Measurements from ENCODE around the gene SLC44A3. TPM values are rescaled to one million over a fixed set of nuclear protein-coding genes. Genes with fewer than 3 reads are reported as not detected.

The SLC44A3 gene
- total and polyA plus RNA-seq, 2 of the 8 experiments (the other 6 are each of a cell fraction or from before 2014, with no cell fraction given) = 4.2 to 5.0 TPM

DNA sequence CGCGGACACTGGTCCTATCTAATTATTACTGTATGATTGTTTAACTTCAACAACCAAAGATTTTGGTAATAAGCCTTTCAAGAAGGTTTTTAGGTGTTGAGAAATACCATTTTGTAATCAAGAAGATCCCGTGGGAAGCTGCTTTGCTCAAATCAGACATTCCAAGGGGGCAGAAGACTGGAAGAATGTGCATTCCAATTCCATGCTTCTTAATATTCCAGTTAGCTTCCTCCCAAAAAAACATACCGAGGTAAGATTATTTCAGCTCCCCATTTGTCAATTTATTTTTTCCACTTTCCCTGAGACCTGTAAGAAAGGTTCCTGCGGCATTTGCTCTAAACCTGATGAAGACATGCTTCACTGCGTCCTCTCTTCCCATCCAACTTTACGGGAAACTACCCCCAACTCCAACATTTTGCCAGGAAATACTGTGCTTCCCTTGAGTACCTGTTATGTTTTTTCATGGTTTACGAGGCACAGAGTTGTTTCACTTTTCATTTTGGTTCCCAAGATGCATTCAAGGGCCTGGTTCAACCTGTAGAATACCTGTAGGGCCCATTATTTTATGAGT is 102.7 kb downstream of the SLC44A3 start:
- DNase-seq (ENCODE audit: low read depth in 1 of 2, low spot score in 2 of 2) = no peak
- H3K4me1 ChIP-seq (replicated peaks in 1 of 4; ENCODE audit: control insufficient read depth in 3 of 4, insufficient read depth in 4 of 4, low read length in 3 of 4) = peaks cover 4 to 12% (median 5%) of the 10 kb centered on the region in 4 experiments; a peak in 6 of 7 replicates
- CTCF ChIA-PET (ENCODE audit: partially characterized antibody) = interaction anchor here (0.6 to 1.8 kb wide), 9 partner anchors 9 to 121 kb away, joined by 3 to 8 read pairs (median 4); no protein-coding TSS in a partner anchor

More for the DNA sequence above, 102.7 kb downstream of the SLC44A3 start:
- peaks cover 66 to 85% of the 10 kb centered on the region in 2 experiments for H3K79me2 ChIP-seq (ENCODE audit: control insufficient read depth in 1 of 2, insufficient read depth in 2 of 2, low read length in 2 of 2)
- no peak overlapping the region for H3K4me3 ChIP-seq (ENCODE audit: extremely low read depth in 1 of 4, insufficient read depth in 2 of 4, low read depth in 3 of 4, low read length in 4 of 4)
- H3K79me1 ChIP-seq (ENCODE audit: low read depth, low read length) = peaks cover 7% of the 10 kb centered on the region
- no peak overlapping the region for H3K18ac ChIP-seq (ENCODE audit: extremely low read depth, low read length)
- H3K23me2 ChIP-seq (ENCODE audit: low read depth, low read length) = no peaks in the 10 kb centered on the region; the same call in none of the 2 replicates
- H3K9ac ChIP-seq (replicated peaks in 1 of 4; ENCODE audit: extremely low read depth in 1 of 4, low read depth in 3 of 4, low read length in 3 of 4) = no peak overlapping the region
- no peaks in the 10 kb centered on the region for H3K9me3 ChIP-seq (ENCODE audit: insufficient read depth in 2 of 2, low read depth in 1 of 2, low read length in 1 of 2)
- no peak overlapping the region for H2BK5ac ChIP-seq (ENCODE audit: low read depth, low read length)
- no peak overlapping the region for H3K14ac ChIP-seq (ENCODE audit: insufficient read length)
- H4K5ac ChIP-seq (ENCODE audit: insufficient read length, low read depth, low read length) = no peak overlapping the region
- peaks cover 0 to 12% (median 0%) of the 10 kb centered on the region in 4 experiments; a peak in 2 of 8 replicates for H3K36me3 ChIP-seq (ENCODE audit: control insufficient read depth in 2 of 4, insufficient read depth in 4 of 4, low read length in 3 of 4)
- no peak overlapping the region for H2BK12ac ChIP-seq (ENCODE audit: low read depth, low read length)
- peak overlapping the region; percentile 12 to 76; a peak in 2 of 4 replicates for H3K4me2 ChIP-seq (ENCODE audit: insufficient read depth in 1 of 2, low read depth in 2 of 2, low read length in 2 of 2)
- no peak overlapping the region for H3K23ac ChIP-seq (ENCODE audit: insufficient read length)
- no peaks in the 10 kb centered on the region for H3K27me3 ChIP-seq (replicated peaks in 1 of 4; ENCODE audit: control insufficient read depth in 3 of 4, extremely low read depth in 1 of 4, insufficient read depth in 3 of 4, low read length in 3 of 4)
- no peak overlapping the region for H3K27ac ChIP-seq (ENCODE audit: low read depth, low read length)
- H3K56ac ChIP-seq (replicated peaks; ENCODE audit: insufficient read length, low read depth, low read length) = no peak overlapping the region
- FAIRE-seq = no peak
- no peak overlapping the region for H4K8ac ChIP-seq (ENCODE audit: extremely low read depth, insufficient read depth, low read length)
- no peak overlapping the region for H2BK120ac ChIP-seq (replicated peaks; ENCODE audit: low read depth, low read length)
- no peak overlapping the region for H2AFZ ChIP-seq (ENCODE audit: low read length)
- no peak overlapping the region for H2BK20ac ChIP-seq (ENCODE audit: low read length)
- 90% methylated on average over 8 of the region's 8 CpGs; no CpG with 5 or more reads in 1 of the 2 experiments for WGBS, 2 experiments (ENCODE audit: extremely low coverage in 1 of 2, insufficient coverage in 1 of 2, insufficient read length in 1 of 2, insufficient replicate concordance in 2 of 2, low coverage in 1 of 2, low lambda C conversion rate in 2 of 2, missing lambda C conversion rate in 1 of 2)
- TF ChIP-seq SP1 (IDR thresholded peaks at IDR 0.05; ENCODE audit: low read depth, low read length) = no peak
- TF ChIP-seq POLR2AphosphoS5 (IDR thresholded peaks at IDR 0.05; ENCODE audit: low read depth, low read length) = no peak; the same call in 1 of the 2 replicates
- no peak for TF ChIP-seq FOSL1 (IDR thresholded peaks at IDR 0.05; ENCODE audit: insufficient read depth, low read depth, low read length)
- TF ChIP-seq CREB1 (IDR thresholded peaks at IDR 0.05) = no peak
- TF ChIP-seq POLR2A (IDR thresholded peaks at IDR 0.05; ENCODE audit: control extremely low read depth in 1 of 2, low read depth in 2 of 2, low read length in 2 of 2) = peak in 1 of 2 experiments; percentile 57; a peak in 1 of 3 replicates
- TF ChIP-seq EZH2 (IDR thresholded peaks at IDR 0.05; ENCODE audit: low read depth, low read length, severe bottlenecking) = no peak
- peaks cover 43 to 46% of the 10 kb centered on the region in 2 experiments for H4K20me1 ChIP-seq (replicated peaks in 1 of 2; ENCODE audit: control insufficient read depth in 1 of 2, insufficient read depth in 2 of 2, low read length in 2 of 2)
- POLR2A ChIA-PET (ENCODE audit: partially characterized antibody) = interaction anchor here (1.0 to 4.8 kb wide), 4 partner anchors 10 to 121 kb away, joined by 3 to 29 read pairs (median 6); no protein-coding TSS in a partner anchor
- no peak overlapping the region for H2BK15ac ChIP-seq (ENCODE audit: low read length)
- no peak overlapping the region for H3K4ac ChIP-seq (replicated peaks; ENCODE audit: insufficient read length, low read depth, low read length)
- no peak overlapping the region for H4K91ac ChIP-seq (replicated peaks; ENCODE audit: insufficient read length, low read length)
- no peak overlapping the region for H2AK5ac ChIP-seq (ENCODE audit: low read depth, low read length)

All from H1 (cell line).